8988T (cell line): ENCODE measurements around the gene ADAM19.

Source experiments
- DNase-seq: peaks from one replicate; pipeline ENCODE4 v3.0.0; 2011

Gene ADAM19

GRCh38 chr5:157481265-157481664, 94.3 kb downstream of the ADAM19 start:
- DNase-seq, result no peak

DNA sequence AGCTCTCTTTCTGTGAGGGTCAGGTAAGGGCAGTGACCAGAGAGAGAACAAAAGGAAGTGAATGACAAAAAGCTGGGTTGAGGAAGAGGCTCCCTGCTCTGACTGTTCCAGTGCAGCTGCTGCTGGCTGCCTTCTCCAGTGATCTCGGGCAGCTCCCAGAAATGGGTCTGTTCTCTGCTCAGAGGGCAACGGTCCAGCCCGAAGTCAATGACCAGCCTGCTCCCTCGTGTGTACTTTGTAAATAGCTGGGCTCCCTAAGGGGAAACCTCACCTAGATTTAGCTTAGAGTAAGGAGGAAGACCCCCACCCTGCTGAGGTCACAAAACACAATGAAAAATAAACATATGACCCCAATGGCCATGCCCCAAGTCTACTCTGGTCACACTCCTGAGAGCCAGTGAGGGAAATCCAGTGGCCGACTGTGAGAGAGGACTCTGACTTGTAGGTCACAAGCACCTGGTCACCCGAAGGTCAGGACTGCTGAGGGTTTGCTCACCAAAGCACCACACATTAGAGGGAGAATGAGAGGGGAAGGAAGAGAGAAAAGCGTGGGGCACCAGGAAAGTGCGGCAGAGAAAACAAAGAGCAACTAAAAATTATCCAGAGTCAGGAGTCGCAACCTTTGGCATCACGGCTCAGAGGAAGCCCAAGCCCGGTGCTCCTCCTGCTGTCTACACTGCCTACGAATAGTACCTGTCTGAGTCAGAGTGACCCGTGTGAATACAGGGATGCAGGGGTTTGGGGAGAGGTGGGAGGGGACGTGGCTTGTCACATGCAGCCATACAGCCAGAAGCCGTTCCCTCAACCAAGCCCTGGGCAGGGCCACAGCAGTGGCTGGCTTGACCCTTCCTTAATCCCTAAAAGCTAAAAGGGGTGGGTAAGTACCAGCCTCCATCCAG, 95.7 kb downstream of the ADAM19 start:
- no peak for DNase-seq

DNA sequence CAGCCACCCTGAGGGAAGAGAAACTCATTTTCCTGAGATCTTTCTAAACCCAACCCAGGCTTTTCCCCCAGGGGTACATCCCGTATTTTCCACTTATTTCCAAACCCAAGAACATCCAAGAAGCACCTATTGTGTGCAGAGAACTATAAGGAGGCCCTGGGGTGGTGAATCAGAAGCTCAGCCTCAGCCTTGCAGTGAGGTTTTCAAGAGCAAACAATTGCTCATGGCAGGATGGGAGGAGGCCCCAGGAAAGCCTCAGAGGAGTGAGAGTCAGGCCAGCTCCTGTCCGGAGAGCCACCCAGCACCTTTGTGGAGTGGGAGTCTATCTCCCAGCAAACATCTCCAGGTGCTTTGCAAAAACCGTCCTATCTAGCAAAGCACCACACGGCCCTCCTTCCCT, 96.4 kb downstream of the ADAM19 start:
- no peak for DNase-seq

DNA sequence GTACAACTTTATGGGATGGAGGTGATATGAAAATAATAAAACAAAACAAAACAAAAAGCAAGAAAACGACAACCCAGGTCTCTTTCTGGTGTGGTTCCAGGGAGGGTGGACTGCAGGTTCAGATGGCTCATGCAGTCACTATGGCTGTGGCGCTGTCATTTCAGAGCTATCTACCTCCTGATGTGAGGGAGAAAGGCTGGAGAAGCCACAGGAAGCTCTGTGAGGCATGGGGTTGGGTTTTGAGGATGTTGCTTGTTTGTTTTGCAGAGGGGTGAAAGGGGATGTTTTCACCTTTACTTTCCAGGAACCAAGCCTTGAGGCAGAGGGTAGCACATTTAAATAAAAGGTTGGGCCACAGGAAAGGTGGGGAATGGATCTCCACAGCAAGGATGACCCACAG, 96.8 kb downstream of the ADAM19 start:
- DNase-seq, result no peak

DNA sequence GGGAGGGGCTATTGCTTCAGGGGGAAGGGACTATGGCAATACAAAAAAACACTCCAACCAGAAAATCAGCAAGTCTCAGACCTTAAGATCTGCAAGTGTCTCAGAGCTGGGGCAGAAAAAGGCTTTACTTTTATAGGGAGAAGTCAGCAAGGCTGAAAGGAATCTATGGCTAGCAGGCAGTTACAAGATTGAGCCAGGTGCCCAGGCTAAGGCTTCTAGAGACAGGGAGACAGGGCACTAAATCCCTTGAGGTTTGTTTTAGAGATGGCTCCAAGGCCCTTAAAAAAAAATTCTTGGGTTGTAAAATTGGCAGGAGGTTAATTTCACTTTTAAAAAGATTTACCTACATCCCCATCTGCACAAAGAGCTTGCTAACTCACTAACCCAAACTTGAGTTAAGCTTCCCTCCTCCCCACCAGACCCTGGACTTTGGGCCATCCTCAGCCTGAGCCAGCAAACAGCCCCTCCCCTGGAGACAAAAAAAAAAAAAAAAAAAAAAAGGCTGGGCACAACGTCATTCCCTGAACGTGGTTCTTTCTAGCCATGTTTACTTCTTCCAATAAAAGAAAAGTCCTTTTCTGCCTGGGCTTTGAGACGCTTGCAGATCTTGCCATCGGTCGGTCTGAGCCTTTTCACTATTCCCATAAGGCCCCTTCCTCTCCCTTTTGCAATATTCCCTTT, 97.6 kb downstream of the ADAM19 start:
- no peak for DNase-seq

- peak; percentile 59 for DNase-seq
Observed at GRCh38 chr5:157476702-157477408, 98.7 kb downstream of the ADAM19 start.

- DNase-seq, result no peak
Observed at GRCh38 chr5:157475432-157475831, 100.1 kb downstream of the ADAM19 start.

GRCh38 chr5:157473383-157474320, 101.9 kb downstream of the ADAM19 start:
- DNase-seq, result no peak

- DNase-seq, result no peak
Observed at GRCh38 chr5:157471709-157472108, 103.9 kb downstream of the ADAM19 start.

GRCh38 chr5:157470631-157471030, 104.9 kb downstream of the ADAM19 start:
- DNase-seq, result no peak

- DNase-seq, result no peak
Observed at GRCh38 chr5:157469687-157470086, 105.9 kb downstream of the ADAM19 start.

GRCh38 chr5:157469073-157469472, 106.5 kb downstream of the ADAM19 start:
- DNase-seq, result no peak

DNA sequence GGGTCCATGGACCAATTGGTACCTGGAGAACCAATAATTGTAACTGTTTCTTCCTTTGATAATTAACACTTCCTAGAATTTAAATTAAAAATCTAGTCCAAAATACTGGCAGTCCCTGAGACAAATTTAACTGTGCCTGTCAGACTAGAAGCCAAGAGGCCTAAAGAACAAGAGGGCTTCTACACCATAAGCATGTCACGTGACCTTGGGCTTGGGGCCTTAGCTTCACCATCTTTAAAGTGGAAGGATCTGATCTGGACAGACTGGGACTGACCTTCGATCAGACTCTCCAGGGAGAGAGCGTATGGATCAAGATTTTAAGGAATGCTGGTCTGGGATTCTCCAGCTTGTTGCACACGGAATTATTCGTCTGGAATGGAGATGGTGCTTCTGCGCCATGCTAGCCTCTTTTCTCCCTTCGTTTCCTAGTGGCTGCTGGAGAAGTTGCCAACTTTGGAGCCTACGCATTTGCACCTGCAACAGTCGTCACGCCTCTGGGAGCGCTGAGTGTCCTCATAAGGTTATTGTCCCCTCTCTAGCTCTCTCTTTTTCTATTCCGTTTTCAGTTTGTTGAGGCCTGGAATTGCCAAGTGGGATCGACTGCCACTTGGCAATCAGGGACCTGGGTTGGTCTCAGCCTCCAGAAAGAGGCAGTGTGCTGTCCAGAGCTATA, 107.1 kb downstream of the ADAM19 start:
- DNase-seq, result no peak

DNA sequence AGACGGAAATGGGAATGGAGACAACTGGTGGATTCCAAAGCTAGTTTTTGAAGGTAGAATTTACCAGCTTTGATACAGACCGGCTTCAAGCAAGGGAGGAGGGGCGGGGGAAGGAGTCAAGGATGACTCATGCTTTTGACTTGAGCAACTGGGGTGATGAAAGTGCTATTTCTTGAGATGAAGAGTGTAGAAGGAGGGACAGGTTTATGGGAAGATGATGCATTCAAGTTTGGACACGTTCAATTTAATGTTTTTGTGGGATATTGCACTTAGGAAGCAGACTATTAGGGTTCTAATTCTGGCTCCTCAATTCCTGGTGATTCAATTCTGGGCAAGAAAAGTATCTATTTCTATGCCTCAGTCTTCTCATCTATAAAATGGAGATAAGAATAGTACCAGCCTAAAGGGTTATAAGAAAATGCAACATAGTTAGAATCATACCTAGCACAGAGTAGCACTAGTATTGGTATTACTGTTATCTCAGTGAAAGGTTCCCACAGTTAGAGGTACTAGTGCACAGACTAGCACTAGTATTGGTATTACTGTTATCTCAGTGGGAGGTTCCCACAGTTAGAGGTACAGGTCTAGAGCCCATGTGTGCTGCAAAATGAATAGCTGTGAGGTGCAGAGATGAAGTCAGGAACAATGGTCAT, 110.9 kb downstream of the ADAM19 start:
- DNase-seq, result no peak

- DNase-seq, result no peak
Observed at GRCh38 chr5:157463621-157464518, 111.7 kb downstream of the ADAM19 start.

DNA sequence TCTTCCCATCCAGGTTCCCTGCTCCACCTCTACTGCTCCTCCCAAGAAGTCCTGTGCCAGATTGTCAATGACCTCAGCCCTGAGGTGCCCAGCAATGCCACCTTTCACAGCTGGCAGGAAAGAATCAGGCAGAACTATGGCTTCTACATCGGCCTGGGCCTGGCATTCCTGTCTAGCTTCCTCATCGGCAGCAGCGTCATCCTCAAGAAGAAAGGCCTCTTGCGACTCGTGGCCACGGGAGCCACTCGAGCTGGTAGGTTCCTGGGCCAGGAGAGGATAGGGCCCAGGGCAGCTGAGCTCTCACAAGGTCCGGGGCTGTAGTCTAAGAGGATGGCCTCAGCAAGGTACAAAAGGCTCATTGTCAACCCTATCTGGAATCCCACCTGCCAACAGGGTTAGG, 112.5 kb downstream of the ADAM19 start:
- no peak for DNase-seq

DNA sequence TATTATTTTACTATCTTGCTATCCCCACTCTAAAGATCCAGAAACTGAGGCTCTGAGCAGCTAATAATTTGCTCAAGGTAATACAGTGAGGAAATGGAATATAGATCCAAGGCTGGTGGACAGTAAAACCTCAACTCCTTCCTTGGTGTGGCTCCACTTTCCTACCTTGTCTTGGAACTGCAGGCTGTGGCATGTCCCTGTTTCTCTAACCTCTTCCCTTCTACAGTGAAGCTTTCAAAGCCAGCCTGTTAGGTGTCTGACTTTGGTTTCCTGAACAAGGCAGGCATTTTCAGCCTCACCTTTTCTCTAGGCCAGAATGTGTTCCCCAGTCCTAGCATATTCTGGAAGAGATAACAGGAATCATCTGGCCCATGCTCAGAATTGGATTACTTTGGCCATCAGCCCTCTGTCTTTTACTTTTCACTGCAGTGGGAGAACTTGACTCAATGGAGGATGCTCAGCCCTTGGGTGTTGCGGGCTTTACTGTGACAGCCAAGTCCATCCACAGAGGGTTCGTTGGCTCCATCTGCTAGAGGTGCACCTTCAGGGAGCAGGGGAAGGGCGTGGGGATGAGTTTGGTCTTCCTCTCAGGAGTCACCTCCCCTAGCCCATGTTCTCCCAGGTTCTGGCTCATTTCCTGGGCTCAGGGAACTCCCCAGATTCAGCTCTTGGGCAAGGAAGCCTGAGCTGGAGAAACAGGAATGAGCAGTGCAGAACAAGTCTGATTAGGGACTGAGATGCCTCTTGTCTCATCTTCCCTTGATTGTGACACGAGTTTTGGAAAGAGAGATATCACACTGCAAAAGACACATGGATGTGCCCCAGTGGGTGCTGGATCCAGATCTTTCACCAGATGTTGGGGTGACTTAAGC, 114.4 kb downstream of the ADAM19 start:
- DNase-seq, result no peak

- DNase-seq, result no peak
Observed at GRCh38 chr5:157459715-157460599, 115.6 kb downstream of the ADAM19 start, which contains the start of gene NIPAL4. TSS of gene NIPAL4 (plus strand) at chr5:157460213. CDS start at chr5:157460321, 108 bp downstream.
